ENCODE measurements around the gene CNGA4. TPM values are rescaled to one million over a fixed set of nuclear protein-coding genes. Genes with fewer than 3 reads are reported as not detected.

CNGA4 gene, protein sequence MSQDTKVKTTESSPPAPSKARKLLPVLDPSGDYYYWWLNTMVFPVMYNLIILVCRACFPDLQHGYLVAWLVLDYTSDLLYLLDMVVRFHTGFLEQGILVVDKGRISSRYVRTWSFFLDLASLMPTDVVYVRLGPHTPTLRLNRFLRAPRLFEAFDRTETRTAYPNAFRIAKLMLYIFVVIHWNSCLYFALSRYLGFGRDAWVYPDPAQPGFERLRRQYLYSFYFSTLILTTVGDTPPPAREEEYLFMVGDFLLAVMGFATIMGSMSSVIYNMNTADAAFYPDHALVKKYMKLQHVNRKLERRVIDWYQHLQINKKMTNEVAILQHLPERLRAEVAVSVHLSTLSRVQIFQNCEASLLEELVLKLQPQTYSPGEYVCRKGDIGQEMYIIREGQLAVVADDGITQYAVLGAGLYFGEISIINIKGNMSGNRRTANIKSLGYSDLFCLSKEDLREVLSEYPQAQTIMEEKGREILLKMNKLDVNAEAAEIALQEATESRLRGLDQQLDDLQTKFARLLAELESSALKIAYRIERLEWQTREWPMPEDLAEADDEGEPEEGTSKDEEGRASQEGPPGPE
- 0.70 TPM for polyA plus RNA-seq (2013, experiment 1 of 2)
- 0.70 TPM for polyA plus RNA-seq (2013, experiment 2 of 2)

- Histone ChIP-seq H3K36me3 (ENCODE audit: insufficient read depth, low read length) (no peaks in the 10 kb centered on the region), H3K27ac (ENCODE audit: low read depth, low read length) (no peak within 1 kb of the TSS), H3K9me3 (ENCODE audit: insufficient read depth, low read depth, low read length) (no peaks in the 10 kb centered on the region), H3K4me3 (ENCODE audit: low read length) (no peak within 1 kb of the TSS), H3K27me3 (ENCODE audit: insufficient read depth, low read length) (no peaks in the 10 kb centered on the region), H3K9ac (ENCODE audit: low read depth, low read length) (no peak within 1 kb of the TSS), H3K4me1 (ENCODE audit: insufficient read depth, low read length) (no peaks in the 10 kb centered on the region)
- WGBS = 90% methylated on average over 1 of the region's 1 CpG
These were observed at the start of gene CNGA4 for GRCh38 chr11:6238902-6239301. TSS of gene CNGA4 (plus strand) at chr11:6239089. CDS start at chr11:6239207, 118 bp downstream.

DNA sequence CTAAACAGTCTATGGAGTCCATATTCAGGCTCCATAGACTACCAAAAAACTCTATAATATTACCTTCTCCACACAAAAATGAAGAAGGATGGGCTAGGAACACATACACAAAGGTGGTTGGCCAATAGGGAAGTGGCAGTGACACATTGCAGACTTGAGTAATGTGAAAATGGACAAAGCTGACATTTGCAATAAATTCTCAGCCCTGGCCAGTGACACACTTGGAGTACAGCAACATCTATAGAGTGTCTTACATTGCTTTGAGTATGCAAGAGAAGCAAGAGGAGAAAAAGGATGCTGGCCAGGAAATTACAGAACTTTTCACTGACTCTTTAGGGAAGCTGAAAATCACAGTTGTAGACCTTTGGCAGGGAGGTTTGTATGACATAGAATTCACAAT lies 47.1 kb upstream of the CNGA4 start:
- H3K9ac ChIP-seq (ENCODE audit: low read depth, low read length) = no peak overlapping the region
- no peak overlapping the region for H3K27ac ChIP-seq (ENCODE audit: low read depth, low read length)
- H3K4me3 ChIP-seq (ENCODE audit: low read length) = no peak overlapping the region
- H3K9me3 ChIP-seq (ENCODE audit: insufficient read depth, low read depth, low read length) = no peaks in the 10 kb centered on the region
- no peaks in the 10 kb centered on the region for H3K27me3 ChIP-seq (ENCODE audit: insufficient read depth, low read length)
- no peaks in the 10 kb centered on the region for H3K36me3 ChIP-seq (ENCODE audit: insufficient read depth, low read length)
- no peaks in the 10 kb centered on the region for H3K4me1 ChIP-seq (ENCODE audit: insufficient read depth, low read length)

DNA sequence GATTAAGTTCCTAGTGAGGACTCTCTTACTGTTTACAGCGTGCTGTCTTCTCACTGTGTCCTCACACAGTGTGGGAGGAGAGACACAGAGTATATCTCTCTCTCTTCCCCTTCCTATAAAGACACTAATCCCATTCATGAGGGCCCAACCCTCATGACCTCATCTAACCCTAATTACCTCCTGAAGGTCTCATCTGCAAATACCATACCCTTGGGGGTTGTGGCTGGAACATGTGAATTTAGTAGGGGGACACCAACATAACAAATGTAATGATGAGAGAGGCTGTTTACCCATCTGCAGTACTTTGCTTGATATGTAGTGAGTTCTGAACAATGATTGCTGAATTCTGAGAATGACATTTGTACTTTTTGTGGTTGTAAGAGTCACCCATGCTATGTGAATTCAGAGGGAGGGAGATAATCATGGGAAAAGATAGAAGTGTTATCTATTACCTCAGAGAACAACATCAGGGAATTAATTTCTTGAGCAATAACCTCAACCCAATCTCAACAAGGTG lies 44.8 kb upstream of the CNGA4 start:
- no peak overlapping the region for H3K9ac ChIP-seq (ENCODE audit: low read depth, low read length)
- no peaks in the 10 kb centered on the region for H3K36me3 ChIP-seq (ENCODE audit: insufficient read depth, low read length)
- H3K27me3 ChIP-seq (ENCODE audit: insufficient read depth, low read length) = no peaks in the 10 kb centered on the region
- no peaks in the 10 kb centered on the region for H3K9me3 ChIP-seq (ENCODE audit: insufficient read depth, low read depth, low read length)
- H3K4me3 ChIP-seq (ENCODE audit: low read length) = no peak overlapping the region
- H3K4me1 ChIP-seq (ENCODE audit: insufficient read depth, low read length) = no peaks in the 10 kb centered on the region
- no peak overlapping the region for H3K27ac ChIP-seq (ENCODE audit: low read depth, low read length)
- 100% methylated on average over 1 of the region's 1 CpG for WGBS

DNA sequence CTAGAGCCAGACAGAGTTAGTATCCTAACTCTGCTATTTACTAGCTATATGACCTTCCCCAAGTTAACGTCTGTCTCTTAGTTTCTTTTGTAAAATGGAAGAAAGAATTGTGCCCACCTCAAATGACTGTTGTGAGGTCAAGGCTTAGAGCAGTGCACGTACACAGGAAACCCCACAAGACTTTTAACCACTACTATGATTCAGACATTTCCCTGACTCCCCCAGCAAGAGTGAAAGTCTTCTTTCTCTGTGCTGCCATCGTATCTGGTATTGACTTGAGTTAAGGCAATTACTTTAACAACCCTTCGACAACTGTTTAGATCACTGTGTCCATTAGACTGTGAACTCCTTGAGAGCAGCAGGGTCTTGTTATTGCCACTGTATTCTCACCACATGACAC lies 42.5 kb upstream of the CNGA4 start:
- 64% methylated on average over 3 of the region's 4 CpGs for WGBS
- H3K27me3 ChIP-seq (ENCODE audit: insufficient read depth, low read length) = no peaks in the 10 kb centered on the region
- no peaks in the 10 kb centered on the region for H3K9me3 ChIP-seq (ENCODE audit: insufficient read depth, low read depth, low read length)
- no peak overlapping the region for H3K9ac ChIP-seq (ENCODE audit: low read depth, low read length)
- H3K36me3 ChIP-seq (ENCODE audit: insufficient read depth, low read length) = no peaks in the 10 kb centered on the region
- no peak overlapping the region for H3K4me3 ChIP-seq (ENCODE audit: low read length)
- no peak overlapping the region for H3K27ac ChIP-seq (ENCODE audit: low read depth, low read length)
- H3K4me1 ChIP-seq (ENCODE audit: insufficient read depth, low read length) = no peaks in the 10 kb centered on the region

GRCh38 chr11:6197466-6198200 lies 41.3 kb upstream of the CNGA4 start:
- no peak overlapping the region for H3K9ac ChIP-seq (ENCODE audit: low read depth, low read length)
- H3K9me3 ChIP-seq (ENCODE audit: insufficient read depth, low read depth, low read length) = no peaks in the 10 kb centered on the region
- H3K36me3 ChIP-seq (ENCODE audit: insufficient read depth, low read length) = no peaks in the 10 kb centered on the region
- no peaks in the 10 kb centered on the region for H3K4me1 ChIP-seq (ENCODE audit: insufficient read depth, low read length)
- H3K4me3 ChIP-seq (ENCODE audit: low read length) = no peak overlapping the region
- H3K27ac ChIP-seq (ENCODE audit: low read depth, low read length) = no peak overlapping the region
- no peaks in the 10 kb centered on the region for H3K27me3 ChIP-seq (ENCODE audit: insufficient read depth, low read length)
- WGBS = 84% methylated on average over 4 of the region's 4 CpGs

GRCh38 chr11:6199174-6199810 lies 39.6 kb upstream of the CNGA4 start, which contains the start of gene OR52W1:
TSS of gene OR52W1 (plus strand) at chr11:6199224. CDS start at chr11:6199224, 0 bp downstream.
- no peak within 1 kb of the TSS for H3K4me3 ChIP-seq (ENCODE audit: low read length)
- 96% methylated on average over 5 of the region's 5 CpGs for WGBS
- no peaks in the 10 kb centered on the region for H3K4me1 ChIP-seq (ENCODE audit: insufficient read depth, low read length)
- no peaks in the 10 kb centered on the region for H3K27me3 ChIP-seq (ENCODE audit: insufficient read depth, low read length)
- no peaks in the 10 kb centered on the region for H3K9me3 ChIP-seq (ENCODE audit: insufficient read depth, low read depth, low read length)
- no peak within 1 kb of the TSS for H3K27ac ChIP-seq (ENCODE audit: low read depth, low read length)
- H3K36me3 ChIP-seq (ENCODE audit: insufficient read depth, low read length) = no peaks in the 10 kb centered on the region
- no peak within 1 kb of the TSS for H3K9ac ChIP-seq (ENCODE audit: low read depth, low read length)

DNA sequence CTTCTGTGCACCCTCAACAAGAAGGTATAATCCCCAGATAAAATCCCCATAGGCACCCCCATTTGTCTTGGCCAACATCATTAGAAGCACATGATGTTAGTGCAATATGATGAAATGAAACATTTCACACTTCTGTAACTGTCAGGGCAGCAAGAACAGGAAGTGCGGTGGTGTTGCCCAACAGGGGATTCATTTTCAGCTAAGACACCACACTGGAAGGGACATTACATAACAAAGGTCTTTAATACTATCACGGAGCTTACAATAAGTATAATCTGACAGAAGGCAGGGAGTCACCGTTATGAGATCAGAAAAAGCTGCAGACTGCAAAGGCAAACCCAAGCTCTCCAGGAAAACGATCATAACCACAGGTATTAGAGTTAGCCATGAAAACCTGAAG lies 37.9 kb upstream of the CNGA4 start:
- H3K27ac ChIP-seq (ENCODE audit: low read depth, low read length) = no peak overlapping the region
- no peaks in the 10 kb centered on the region for H3K27me3 ChIP-seq (ENCODE audit: insufficient read depth, low read length)
- whole genome bisulfite sequencing = 79% methylated on average over 4 of the region's 4 CpGs
- no peak overlapping the region for H3K4me3 ChIP-seq (ENCODE audit: low read length)
- no peak overlapping the region for H3K9ac ChIP-seq (ENCODE audit: low read depth, low read length)
- H3K36me3 ChIP-seq (ENCODE audit: insufficient read depth, low read length) = no peaks in the 10 kb centered on the region
- no peaks in the 10 kb centered on the region for H3K9me3 ChIP-seq (ENCODE audit: insufficient read depth, low read depth, low read length)
- H3K4me1 ChIP-seq (ENCODE audit: insufficient read depth, low read length) = no peaks in the 10 kb centered on the region

DNA sequence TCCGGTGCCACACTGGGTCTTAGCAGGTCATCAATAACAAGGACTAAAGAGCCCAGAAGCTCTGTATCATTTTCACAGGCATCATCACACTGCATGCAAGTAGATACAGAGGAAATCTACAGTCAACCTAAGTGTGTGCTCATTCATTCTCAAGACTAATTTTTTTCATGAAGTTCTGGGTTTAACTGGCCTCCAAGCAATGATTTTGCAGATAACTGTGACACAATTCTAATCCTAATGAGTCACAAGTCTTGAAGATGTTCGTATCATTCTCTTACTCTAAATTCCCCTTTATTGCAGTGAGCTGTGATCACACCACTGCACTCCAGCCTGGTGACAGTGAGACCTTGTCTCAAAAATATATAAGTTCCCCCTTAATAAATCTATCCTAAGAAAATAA lies 37.4 kb upstream of the CNGA4 start:
- H3K4me3 ChIP-seq (ENCODE audit: low read length) = no peak overlapping the region

DNA sequence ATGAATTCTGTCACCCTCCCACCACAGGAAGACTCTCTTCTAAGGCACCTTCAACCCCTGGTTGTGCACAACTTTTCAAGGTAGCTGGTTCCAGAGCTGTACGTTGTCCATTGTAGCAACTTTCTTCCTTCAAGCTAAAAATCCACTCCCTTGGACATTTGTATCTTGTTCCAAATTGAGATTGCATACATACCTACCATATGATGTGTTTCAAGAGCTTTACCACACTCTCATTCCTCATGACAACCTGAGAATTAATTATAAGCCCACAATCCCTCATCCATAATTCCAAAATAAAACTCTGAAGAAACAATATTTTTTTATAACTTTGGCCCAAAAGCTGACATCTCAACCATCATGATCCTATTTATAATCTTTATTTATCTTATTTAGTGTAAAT lies 36.8 kb upstream of the CNGA4 start:
- H3K4me3 ChIP-seq (ENCODE audit: low read length) = no peak overlapping the region
- no peaks in the 10 kb centered on the region for H3K4me1 ChIP-seq (ENCODE audit: insufficient read depth, low read length)
- no peak overlapping the region for H3K9ac ChIP-seq (ENCODE audit: low read depth, low read length)
- H3K36me3 ChIP-seq (ENCODE audit: insufficient read depth, low read length) = no peaks in the 10 kb centered on the region
- H3K27me3 ChIP-seq (ENCODE audit: insufficient read depth, low read length) = no peaks in the 10 kb centered on the region
- 98% methylated on average over 1 of the region's 1 CpG for WGBS
- no peak overlapping the region for H3K27ac ChIP-seq (ENCODE audit: low read depth, low read length)
- no peaks in the 10 kb centered on the region for H3K9me3 ChIP-seq (ENCODE audit: insufficient read depth, low read depth, low read length)

More for the DNA sequence above, 37.4 kb upstream of the CNGA4 start:
- H3K9ac ChIP-seq (ENCODE audit: low read depth, low read length) = no peak overlapping the region
- H3K27ac ChIP-seq (ENCODE audit: low read depth, low read length) = no peak overlapping the region
- H3K36me3 ChIP-seq (ENCODE audit: insufficient read depth, low read length) = no peaks in the 10 kb centered on the region
- WGBS = 95% methylated on average over 2 of the region's 2 CpGs
- no peaks in the 10 kb centered on the region for H3K9me3 ChIP-seq (ENCODE audit: insufficient read depth, low read depth, low read length)
- H3K4me1 ChIP-seq (ENCODE audit: insufficient read depth, low read length) = no peaks in the 10 kb centered on the region
- H3K27me3 ChIP-seq (ENCODE audit: insufficient read depth, low read length) = no peaks in the 10 kb centered on the region

GRCh38 chr11:6203327-6203726 lies 35.6 kb upstream of the CNGA4 start:
- Histone ChIP-seq H3K9ac (ENCODE audit: low read depth, low read length) (no peak overlapping the region), H3K27me3 (ENCODE audit: insufficient read depth, low read length) (no peaks in the 10 kb centered on the region), H3K4me3 (ENCODE audit: low read length) (no peak overlapping the region), H3K27ac (ENCODE audit: low read depth, low read length) (no peak overlapping the region), H3K36me3 (ENCODE audit: insufficient read depth, low read length) (no peaks in the 10 kb centered on the region), H3K4me1 (ENCODE audit: insufficient read depth, low read length) (no peaks in the 10 kb centered on the region), H3K9me3 (ENCODE audit: insufficient read depth, low read depth, low read length) (no peaks in the 10 kb centered on the region)
- 90% methylated on average over 3 of the region's 3 CpGs for WGBS

- Histone ChIP-seq H3K9ac (ENCODE audit: low read depth, low read length) (no peak overlapping the region), H3K36me3 (ENCODE audit: insufficient read depth, low read length) (peaks cover 5% of the 10 kb centered on the region), H3K9me3 (ENCODE audit: insufficient read depth, low read depth, low read length) (no peaks in the 10 kb centered on the region), H3K4me1 (ENCODE audit: insufficient read depth, low read length) (no peaks in the 10 kb centered on the region), H3K27ac (ENCODE audit: low read depth, low read length) (no peak overlapping the region), H3K4me3 (ENCODE audit: low read length) (no peak overlapping the region), H3K27me3 (ENCODE audit: insufficient read depth, low read length) (no peaks in the 10 kb centered on the region)
- 92% methylated on average over 1 of the region's 1 CpG for WGBS
These were observed 34.2 kb upstream of the CNGA4 start for GRCh38 chr11:6204706-6205105.

Data from HUES64 (cell line).